ENCODE measurements around the gene COMMD9.

DNA sequence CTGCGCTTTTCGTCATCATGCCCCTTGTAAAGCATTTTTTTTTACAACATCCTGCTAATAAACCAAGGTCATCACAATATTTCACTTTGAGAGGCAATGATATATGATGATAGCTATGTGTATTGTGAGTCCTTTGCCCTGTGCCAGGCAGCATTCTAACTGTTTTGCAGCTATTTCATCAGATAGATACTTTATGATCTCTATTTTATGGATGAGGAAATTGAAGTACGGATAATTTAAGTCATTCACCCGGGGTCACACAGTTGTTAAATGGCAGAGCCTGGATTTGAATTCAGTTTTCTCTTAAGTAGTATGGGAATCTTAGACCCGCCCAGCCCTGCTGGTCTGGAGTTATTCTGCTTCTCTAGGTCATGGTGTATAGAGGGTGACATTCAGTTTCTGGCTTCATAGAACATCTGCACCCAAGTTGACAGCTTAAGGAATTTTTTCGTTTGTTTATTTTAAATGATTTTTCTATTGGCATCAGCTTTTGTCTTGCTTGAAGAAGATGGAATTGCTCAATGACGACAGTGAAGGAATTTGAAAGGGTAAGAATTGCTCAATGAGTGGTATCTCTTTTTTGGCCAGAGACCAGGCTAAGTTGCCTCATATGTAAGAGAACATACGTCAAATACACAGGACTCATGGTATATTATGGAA, 7.8 kb upstream of the COMMD9 start:
- TF ChIP-seq, protein P1, sequence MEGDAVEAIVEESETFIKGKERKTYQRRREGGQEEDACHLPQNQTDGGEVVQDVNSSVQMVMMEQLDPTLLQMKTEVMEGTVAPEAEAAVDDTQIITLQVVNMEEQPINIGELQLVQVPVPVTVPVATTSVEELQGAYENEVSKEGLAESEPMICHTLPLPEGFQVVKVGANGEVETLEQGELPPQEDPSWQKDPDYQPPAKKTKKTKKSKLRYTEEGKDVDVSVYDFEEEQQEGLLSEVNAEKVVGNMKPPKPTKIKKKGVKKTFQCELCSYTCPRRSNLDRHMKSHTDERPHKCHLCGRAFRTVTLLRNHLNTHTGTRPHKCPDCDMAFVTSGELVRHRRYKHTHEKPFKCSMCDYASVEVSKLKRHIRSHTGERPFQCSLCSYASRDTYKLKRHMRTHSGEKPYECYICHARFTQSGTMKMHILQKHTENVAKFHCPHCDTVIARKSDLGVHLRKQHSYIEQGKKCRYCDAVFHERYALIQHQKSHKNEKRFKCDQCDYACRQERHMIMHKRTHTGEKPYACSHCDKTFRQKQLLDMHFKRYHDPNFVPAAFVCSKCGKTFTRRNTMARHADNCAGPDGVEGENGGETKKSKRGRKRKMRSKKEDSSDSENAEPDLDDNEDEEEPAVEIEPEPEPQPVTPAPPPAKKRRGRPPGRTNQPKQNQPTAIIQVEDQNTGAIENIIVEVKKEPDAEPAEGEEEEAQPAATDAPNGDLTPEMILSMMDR (IDR thresholded peaks at IDR 0.05; ENCODE audit: low read length) = no peak
- no peak for TF ChIP-seq EZH2 (IDR thresholded peaks at IDR 0.05; ENCODE audit: borderline replicate concordance, low read length)

All from OCI-LY1 (cell line).